ENCODE measurements around the gene DMWD.
"Not testable (repeated sequence)": the region's sequence is repeated elsewhere in the genome, so short reads cannot be mapped to it uniquely, and the experiment has no call there.

DMWD gene

DNA sequence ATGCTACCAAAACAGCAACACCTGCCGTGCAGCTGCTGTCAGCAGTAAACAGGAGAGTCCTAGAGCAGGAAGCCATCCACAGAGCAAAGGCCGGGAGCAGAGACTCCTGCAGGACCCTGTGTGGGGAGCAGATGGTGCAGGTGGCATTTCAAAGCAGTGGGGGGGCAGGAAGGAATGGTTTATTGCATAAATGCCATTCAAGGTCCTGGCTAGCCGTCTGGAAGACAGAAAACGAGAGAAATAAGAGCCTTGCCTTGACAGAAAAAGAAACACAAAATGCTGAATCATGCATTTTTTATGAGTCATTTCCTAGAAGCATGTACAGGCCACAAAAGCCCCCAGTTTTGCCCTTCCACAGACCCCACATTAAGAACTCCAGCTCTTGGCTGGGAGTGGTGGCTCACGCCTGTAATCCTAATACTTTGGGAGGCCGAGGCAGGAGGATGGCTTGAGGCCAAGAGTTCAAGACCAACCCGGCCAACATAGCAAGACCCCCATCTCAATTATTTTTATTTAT, 17.1 kb upstream of the DMWD start:
- Mint-ChIP-seq H3K27me3 (peaks cover 12 to 35% of the 10 kb centered on the region in 2 donors), H3K4me1 (peaks cover 12 to 15% of the 10 kb centered on the region in 2 donors), H3K27ac (peak overlapping the region; percentile 76), H3K36me3 (peaks cover 10 to 14% of the 10 kb centered on the region in 2 donors), H3K9me3 (no peaks in the 10 kb centered on the region), H3K4me3 (peak overlapping the region; percentile 1 to 33)
- DNase-seq (no peak), ATAC-seq (replicated peaks) (peak; percentile 42 to 46)

- Mint-ChIP-seq H3K27me3 (peaks cover 11 to 35% of the 10 kb centered on the region in 2 donors), H3K4me3 (no peak overlapping the region), H3K9me3 (no peaks in the 10 kb centered on the region), H3K36me3 (no peaks in the 10 kb centered on the region), H3K27ac (no peak overlapping the region), H3K4me1 (peaks cover 12 to 15% of the 10 kb centered on the region in 2 donors)
- ATAC-seq (replicated peaks) (no peak), DNase-seq (no peak)
Observed at GRCh38 chr19:45805719-45806118, 13.1 kb upstream of the DMWD start.

- Mint-ChIP-seq H3K36me3 (no peaks in the 10 kb centered on the region), H3K27me3 (peaks cover 10 to 38% of the 10 kb centered on the region in 2 donors), H3K9me3 (no peaks in the 10 kb centered on the region), H3K4me3 (no peak overlapping the region), H3K4me1 (peaks cover 8 to 12% of the 10 kb centered on the region in 2 donors), H3K27ac (no peak overlapping the region)
- DNase-seq (no peak), ATAC-seq (replicated peaks) (no peak)
Observed at GRCh38 chr19:45804959-45805230, 12.2 kb upstream of the DMWD start.

- Mint-ChIP-seq H3K36me3 (no peaks in the 10 kb centered on the region), H3K4me1 (peaks cover 3 to 11% of the 10 kb centered on the region in 2 donors), H3K27me3 (peaks cover 10 to 37% of the 10 kb centered on the region in 2 donors), H3K4me3 (no peak overlapping the region), H3K27ac (no peak overlapping the region), H3K9me3 (no peaks in the 10 kb centered on the region)
- DNase-seq: no peak
- no peak for ATAC-seq (replicated peaks)
Observed at GRCh38 chr19:45804140-45804958, 11.7 kb upstream of the DMWD start.

GRCh38 chr19:45801603-45802175, 9.0 kb upstream of the DMWD start:
- H3K4me1 Mint-ChIP-seq: peaks cover 14 to 15% of the 10 kb centered on the region in 2 donors
- no peaks in the 10 kb centered on the region for H3K36me3 Mint-ChIP-seq
- no peaks in the 10 kb centered on the region for H3K9me3 Mint-ChIP-seq
- ATAC-seq (replicated peaks) (no peak), DNase-seq (no peak)
- H3K27ac Mint-ChIP-seq: no peak overlapping the region
- no peak overlapping the region for H3K4me3 Mint-ChIP-seq
- peaks cover 14 to 46% of the 10 kb centered on the region in 2 donors for H3K27me3 Mint-ChIP-seq

GRCh38 chr19:45800070-45800553, 7.5 kb upstream of the DMWD start:
- no peak overlapping the region for H3K4me3 Mint-ChIP-seq
- DNase-seq: no peak

GRCh38 chr19:45799541-45799940, 6.9 kb upstream of the DMWD start:
- Mint-ChIP-seq H3K27me3 (peaks cover 18 to 60% of the 10 kb centered on the region in 2 donors), H3K4me1 (peaks cover 16 to 18% of the 10 kb centered on the region in 2 donors)
- not testable (repeated sequence) for H3K9me3 Mint-ChIP-seq; ATAC-seq (replicated peaks); H3K4me3 Mint-ChIP-seq; H3K27ac Mint-ChIP-seq; DNase-seq; H3K36me3 Mint-ChIP-seq

More at GRCh38 chr19:45800070-45800553, 7.5 kb upstream of the DMWD start:
- Mint-ChIP-seq H3K36me3 (no peaks in the 10 kb centered on the region), H3K27ac (no peak overlapping the region), H3K27me3 (peaks cover 18 to 54% of the 10 kb centered on the region in 2 donors), H3K9me3 (no peaks in the 10 kb centered on the region), H3K4me1 (peaks cover 13 to 14% of the 10 kb centered on the region in 2 donors)
- ATAC-seq (replicated peaks): no peak

DNA sequence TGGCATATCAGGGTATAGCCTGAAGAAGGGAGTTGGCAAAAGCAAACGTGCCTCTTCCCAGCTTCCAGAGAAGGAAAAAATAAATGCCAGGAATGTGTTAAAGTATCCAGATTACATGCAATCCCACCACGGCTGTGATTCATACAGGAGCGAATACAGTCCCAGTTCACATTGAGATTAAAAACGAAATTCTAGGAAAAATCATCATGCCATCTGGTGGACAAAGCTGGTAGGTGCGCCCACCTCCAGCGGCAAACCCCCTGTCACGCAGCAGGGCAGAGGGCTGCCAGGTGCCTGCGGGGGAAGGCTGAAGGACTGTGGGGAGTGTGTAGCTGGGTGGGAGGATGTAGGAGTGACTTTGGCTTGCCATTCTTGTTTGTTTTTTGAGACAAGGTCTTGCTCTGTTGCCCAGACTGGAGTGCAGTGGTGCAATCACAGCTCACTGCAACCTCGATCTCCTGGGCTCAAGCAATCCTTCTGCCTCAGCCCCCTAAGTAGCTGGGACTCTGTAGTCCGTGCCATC, 6.4 kb upstream of the DMWD start:
- Mint-ChIP-seq H3K36me3 (no peaks in the 10 kb centered on the region), H3K9me3 (no peaks in the 10 kb centered on the region), H3K27me3 (peaks cover 18 to 61% of the 10 kb centered on the region in 2 donors), H3K4me1 (peaks cover 17 to 20% of the 10 kb centered on the region in 2 donors), H3K27ac (no peak overlapping the region), H3K4me3 (no peak overlapping the region)
- no peak for DNase-seq
- peak; percentile 92 for ATAC-seq (replicated peaks)

- DNase-seq (no peak), ATAC-seq (replicated peaks) (no peak)
- Mint-ChIP-seq H3K27me3 (peaks cover 8 to 27% of the 10 kb centered on the region in 2 donors), H3K4me3 (no peak overlapping the region), H3K9me3 (no peaks in the 10 kb centered on the region), H3K4me1 (peaks cover 34 to 54% of the 10 kb centered on the region in 2 donors), H3K27ac (no peak overlapping the region), H3K36me3 (peaks cover 0 to 3% of the 10 kb centered on the region in 2 donors)
Observed at GRCh38 chr19:45794627-45795026, 2.0 kb upstream of the DMWD start.

DNA sequence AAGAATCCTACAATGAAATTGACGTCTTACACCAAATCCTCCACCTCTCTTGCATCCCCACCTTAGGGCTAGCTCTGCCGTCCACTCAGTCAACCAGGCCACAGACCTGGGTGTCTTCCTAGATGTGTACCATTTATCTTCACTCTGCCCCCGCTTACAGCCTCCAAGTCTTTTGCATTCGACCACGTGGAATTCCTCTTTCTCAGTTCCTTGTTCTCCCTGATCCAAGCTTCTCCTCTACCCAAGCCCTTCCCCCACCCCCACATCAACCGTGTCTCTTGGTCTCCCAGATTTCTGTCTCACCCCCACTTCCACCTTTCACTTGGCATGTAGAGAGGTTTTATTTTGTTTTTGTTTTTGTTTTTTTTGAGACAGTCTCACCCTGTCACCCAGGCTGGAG, 1.2 kb upstream of the DMWD start:
- Mint-ChIP-seq H3K4me3 (peak overlapping the region; percentile 17 to 51), H3K36me3 (peaks cover 7 to 9% of the 10 kb centered on the region in 2 donors), H3K27me3 (peaks cover 4 to 22% of the 10 kb centered on the region in 2 donors), H3K9me3 (no peaks in the 10 kb centered on the region), H3K27ac (peak overlapping the region; percentile 48), H3K4me1 (peaks cover 30 to 49% of the 10 kb centered on the region in 2 donors)
- DNase-seq (no peak), ATAC-seq (replicated peaks) (no peak)

- Mint-ChIP-seq H3K4me3 (peak overlapping the region; percentile 74 to 80), H3K9me3 (no peaks in the 10 kb centered on the region), H3K27ac (peak overlapping the region; percentile 92), H3K27me3 (peaks cover 4 to 21% of the 10 kb centered on the region in 2 donors), H3K36me3 (peaks cover 14 to 17% of the 10 kb centered on the region in 2 donors), H3K4me1 (peaks cover 29 to 49% of the 10 kb centered on the region in 2 donors)
- DNase-seq (no peak), ATAC-seq (replicated peaks) (no peak)
Observed at GRCh38 chr19:45793178-45793564, 526 bp upstream of the DMWD start.

GRCh38 chr19:45791744-45792469, 738 bp downstream of the DMWD start:
- Mint-ChIP-seq H3K27me3 (peaks cover 4 to 15% of the 10 kb centered on the region in 2 donors), H3K27ac (peak overlapping the region; percentile 90), H3K9me3 (no peaks in the 10 kb centered on the region), H3K4me3 (peak overlapping the region; percentile 82 to 94), H3K36me3 (peaks cover 27 to 29% of the 10 kb centered on the region in 2 donors), H3K4me1 (peaks cover 31 to 50% of the 10 kb centered on the region in 2 donors)
- ATAC-seq (replicated peaks) (peak; percentile 28 to 30), DNase-seq (no peak)

GRCh38 chr19:45790942-45791341, 1.7 kb downstream of the DMWD start:
- DNase-seq: peak; percentile 49
- H3K27ac Mint-ChIP-seq: no peak overlapping the region
- peaks cover 3 to 13% of the 10 kb centered on the region in 2 donors for H3K27me3 Mint-ChIP-seq
- no peaks in the 10 kb centered on the region for H3K9me3 Mint-ChIP-seq
- peak overlapping the region; percentile 82 to 94 for H3K4me3 Mint-ChIP-seq
- peak; percentile 53 to 62 for ATAC-seq (replicated peaks)
- H3K36me3 Mint-ChIP-seq: peaks cover 35 to 37% of the 10 kb centered on the region in 2 donors
- peaks cover 31 to 50% of the 10 kb centered on the region in 2 donors for H3K4me1 Mint-ChIP-seq
